Stimulated activated CD4-positive, alpha-beta T cell treated with anti-CD3 and anti-CD28 coated beads, Interleukin-2, amount 100 ng/mL, for 48 hours (primary cell): ENCODE results near the gene RBKS.
"Not testable (repeated sequence)": the region's sequence is repeated elsewhere in the genome, so short reads cannot be mapped to it uniquely, and the experiment has no call there.

Source experiments
- DNase-seq, 2 donors: peaks; one replicate each; pipeline ENCODE4 v3.0.0-alpha.2; 2020

Gene RBKS

DNA sequence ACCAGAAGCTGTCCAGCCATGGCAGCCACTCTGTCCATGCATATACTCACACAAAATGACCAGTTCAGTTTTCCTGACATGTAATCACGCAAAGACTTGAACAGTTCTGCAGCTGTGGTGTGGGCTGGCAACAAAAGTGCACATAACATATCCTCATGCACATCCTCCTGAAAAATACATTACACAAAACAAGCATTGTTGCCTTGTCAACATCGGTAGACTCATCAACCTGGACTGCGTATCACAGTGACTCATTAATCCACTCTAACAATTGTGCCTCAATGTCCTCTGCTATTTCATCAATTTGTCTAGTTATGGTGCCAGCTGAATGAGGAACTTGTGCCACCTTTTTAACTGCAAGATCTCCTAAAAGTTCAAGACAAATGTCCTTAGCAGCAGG, 19.5 kb downstream of the RBKS start:
- DNase-seq = no peak

- DNase-seq = no peak
These were observed 20.4 kb downstream of the RBKS start for GRCh38 chr2:27869763-27870162.

DNA sequence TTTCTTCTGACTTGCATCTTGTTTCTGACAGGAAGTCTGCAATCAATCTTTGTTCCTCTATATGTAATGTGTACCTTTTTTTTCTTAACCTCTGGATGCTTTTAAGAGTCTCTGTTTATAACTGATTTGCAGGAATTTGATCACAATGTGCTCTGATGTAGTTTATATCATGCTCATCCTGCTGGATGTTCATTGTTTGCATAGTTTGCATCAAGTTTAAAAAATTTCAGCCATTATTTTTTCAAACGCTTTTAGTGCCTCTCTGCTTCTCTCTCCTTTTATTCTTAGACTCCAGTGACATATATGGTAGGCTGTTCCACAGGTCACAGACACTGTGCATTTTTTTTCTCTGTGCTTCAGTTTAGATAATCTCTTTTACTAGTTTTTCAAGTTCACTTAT, 23.9 kb downstream of the RBKS start:
- DNase-seq = no peak

DNA sequence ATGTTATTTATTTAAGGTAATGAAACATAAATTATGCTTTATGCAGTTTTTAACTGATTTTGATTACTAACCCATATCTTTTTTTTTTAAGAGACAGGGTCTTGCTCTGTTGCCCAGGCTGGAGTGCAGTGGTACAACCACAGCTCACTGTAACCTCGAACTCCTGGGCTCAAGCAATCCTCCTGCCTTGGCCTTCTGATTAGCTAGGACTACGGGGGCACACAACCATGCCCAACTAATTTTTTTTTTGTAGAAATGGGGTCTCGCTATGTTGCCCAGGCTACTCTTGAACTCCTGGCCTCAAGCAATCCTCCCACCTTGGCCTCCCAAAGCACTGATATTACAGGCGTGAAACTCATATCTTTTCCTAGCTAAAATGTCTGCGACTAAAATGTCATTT, 26.2 kb downstream of the RBKS start:
- DNase-seq = not testable (repeated sequence)

GRCh38 chr2:27863146-27863545, 27.0 kb downstream of the RBKS start:
- no peak for DNase-seq

DNA sequence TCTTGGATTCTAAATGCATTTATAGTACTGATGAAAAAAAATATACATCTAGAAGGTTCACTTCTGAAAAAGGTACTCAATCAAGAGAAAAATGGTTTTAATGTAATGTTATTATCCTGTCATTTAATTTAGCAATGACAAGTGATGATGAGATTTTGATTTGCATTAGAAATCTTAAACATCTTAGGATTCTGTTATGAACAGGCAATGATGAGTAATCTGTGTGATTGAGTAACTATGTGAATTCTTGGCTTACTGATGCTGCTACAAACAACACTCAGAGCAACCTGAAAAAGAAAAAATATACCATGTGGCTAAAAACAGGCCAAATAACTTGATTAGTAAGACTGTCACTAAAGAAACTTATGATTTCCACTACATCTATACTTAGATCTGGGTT, 30.1 kb downstream of the RBKS start:
- no peak for DNase-seq

- no peak for DNase-seq
These were observed 32.6 kb downstream of the RBKS start for GRCh38 chr2:27857417-27858172.

DNA sequence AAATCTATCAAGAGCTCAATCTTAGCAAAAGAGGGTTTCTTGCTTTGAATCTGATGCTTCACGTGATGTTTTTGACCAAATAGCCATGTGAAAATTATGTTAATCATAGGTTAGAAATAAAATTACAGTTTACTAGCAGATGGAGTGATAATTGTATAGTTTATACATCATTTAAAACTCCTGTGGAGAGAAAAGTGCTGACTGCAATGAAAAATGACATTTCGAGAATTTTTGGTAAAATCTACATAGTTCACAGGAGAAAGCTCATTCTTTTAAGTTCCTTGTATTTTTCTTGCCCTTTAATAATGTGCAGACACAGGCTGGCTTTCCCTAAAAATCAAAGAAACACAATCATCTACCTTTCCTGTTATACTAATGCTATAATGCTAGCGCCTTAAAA, 33.2 kb downstream of the RBKS start:
- DNase-seq = no peak

GRCh38 chr2:27856386-27856785, 33.8 kb downstream of the RBKS start:
- no peak for DNase-seq

- DNase-seq = no peak
These were observed 34.7 kb downstream of the RBKS start for GRCh38 chr2:27855476-27855875.

- no peak for DNase-seq
These were observed 35.8 kb downstream of the RBKS start for GRCh38 chr2:27854229-27854862.

GRCh38 chr2:27852691-27853090, 37.5 kb downstream of the RBKS start:
- no peak for DNase-seq

GRCh38 chr2:27849558-27850205, 40.5 kb downstream of the RBKS start:
- no peak for DNase-seq

DNA sequence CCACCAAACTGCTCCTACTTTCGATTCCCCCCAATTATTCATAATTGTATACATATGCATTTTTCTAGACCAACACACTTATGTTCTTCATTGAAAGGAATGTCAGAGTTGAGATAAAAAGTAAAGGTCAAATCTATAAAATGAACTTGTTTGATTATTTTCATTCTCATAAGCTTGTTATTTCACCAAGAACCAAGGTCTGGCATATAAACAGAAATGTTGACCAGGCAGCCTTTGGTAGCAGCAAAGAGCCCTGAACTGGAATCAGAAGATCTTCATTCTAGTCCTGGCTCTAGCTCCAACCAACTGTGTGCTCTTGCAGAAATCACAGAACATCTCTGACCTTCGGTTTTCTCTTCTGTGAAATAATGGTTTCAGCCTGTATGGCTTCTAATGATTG, 42.9 kb downstream of the RBKS start:
- DNase-seq = no peak

DNA sequence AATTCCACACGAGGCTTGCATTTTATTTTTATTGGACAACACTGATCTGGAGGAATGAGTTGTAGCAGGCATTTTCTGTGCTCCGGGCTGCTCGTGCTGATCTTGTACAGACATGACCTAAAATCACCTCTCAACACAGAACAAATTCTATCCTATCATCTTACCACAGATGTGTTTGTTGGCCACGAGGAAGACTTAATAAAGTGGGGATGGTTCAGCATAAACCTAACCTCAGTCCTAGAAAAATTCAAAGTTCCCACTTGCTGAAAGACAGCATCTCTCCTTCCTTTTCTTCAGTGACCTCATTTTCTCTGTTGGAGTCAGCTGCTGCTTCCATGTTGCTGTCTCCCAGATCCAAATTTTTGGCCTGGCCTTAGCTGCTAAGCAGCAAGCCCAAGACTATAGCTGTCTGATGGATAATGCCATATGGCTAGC, 45.3 kb downstream of the RBKS start:
- DNase-seq = no peak

- no peak for DNase-seq
These were observed 46.2 kb downstream of the RBKS start for GRCh38 chr2:27843992-27844391.

DNA sequence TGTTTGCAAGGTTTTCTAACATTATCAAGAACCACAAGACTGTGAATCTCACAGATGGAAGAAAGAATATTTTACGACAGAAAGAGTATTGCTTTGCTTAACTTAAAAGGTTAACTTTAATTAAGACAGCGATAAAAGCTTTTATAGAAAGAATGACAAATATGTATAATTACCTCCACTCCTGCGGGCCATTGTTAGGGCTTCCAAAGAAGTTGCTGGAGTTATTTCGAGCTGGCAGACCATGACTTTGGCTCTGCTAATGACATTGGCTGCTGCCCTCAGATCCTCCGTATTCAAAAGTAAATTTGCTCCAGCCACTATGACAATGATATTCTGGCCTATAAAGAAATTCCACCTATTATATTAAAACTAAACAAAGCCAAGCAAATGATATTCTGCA, 47.3 kb downstream of the RBKS start:
- no peak for DNase-seq

DNA sequence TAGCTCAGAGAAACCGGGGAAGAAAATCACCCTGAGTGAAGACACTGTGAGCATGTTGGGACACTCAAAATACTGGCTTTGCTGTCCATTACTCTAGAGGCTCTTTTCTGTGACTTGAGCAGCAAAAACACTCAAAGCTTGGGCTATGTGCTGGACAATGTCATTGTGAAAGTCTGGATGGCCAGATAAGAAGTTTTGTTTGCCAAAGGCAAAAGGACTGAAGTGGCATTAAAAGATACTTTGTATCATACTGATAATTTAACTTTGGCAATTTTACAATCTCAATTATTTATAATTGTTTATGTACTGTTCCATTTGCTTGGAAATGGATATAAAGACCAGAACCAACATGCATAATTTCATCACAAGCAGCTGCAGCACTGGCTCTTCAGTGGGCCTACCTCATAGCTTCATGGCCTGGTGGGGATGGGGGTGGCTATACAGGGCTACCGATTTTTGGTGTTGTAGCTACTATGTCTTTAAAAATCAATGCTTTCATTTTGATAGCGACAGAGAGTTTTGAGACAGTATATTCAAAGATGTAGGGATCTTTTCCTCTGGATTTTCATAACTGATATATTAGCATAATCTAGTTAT, 51.1 kb downstream of the RBKS start:
- DNase-seq = no peak

DNA sequence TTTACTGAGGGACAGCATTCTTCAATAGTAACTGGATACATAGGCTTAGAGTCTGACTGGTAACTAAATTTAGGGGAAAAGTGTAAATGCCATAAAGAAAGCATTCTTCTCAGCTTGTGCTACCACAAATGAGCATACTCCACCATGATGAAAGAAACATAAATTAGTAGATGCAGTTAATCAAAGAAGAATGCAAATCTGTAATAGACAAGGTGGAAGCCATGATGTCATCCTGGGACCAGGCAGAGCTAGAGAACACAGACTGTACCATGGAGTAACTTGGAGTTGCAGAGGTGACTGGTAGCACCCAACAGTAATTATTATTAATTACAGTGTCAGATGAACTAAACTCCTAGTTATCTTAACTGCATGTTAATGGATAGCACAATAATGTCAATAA, 51.7 kb downstream of the RBKS start:
- DNase-seq = no peak

DNA sequence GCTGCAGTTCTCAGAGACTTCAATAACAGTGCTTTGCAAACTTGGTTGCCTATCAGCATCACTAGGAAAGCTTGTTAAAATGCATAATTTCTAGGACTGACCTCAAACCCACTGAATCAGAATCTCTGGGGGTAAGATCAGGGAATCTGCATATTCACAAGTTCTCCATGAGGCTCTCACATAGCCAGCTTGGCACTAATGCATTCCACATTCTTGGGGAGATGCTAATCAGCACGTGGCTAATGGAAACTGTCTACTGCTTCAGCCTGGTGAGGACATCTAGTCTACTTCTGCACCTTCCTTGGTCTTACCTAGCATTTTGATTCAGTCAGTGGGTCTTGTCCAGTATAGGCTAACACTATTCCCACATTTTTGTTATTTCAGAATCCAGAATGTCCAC, 56.3 kb downstream of the RBKS start:
- no peak for DNase-seq

- DNase-seq = no peak
These were observed 57.8 kb downstream of the RBKS start for GRCh38 chr2:27832396-27832795.

DNA sequence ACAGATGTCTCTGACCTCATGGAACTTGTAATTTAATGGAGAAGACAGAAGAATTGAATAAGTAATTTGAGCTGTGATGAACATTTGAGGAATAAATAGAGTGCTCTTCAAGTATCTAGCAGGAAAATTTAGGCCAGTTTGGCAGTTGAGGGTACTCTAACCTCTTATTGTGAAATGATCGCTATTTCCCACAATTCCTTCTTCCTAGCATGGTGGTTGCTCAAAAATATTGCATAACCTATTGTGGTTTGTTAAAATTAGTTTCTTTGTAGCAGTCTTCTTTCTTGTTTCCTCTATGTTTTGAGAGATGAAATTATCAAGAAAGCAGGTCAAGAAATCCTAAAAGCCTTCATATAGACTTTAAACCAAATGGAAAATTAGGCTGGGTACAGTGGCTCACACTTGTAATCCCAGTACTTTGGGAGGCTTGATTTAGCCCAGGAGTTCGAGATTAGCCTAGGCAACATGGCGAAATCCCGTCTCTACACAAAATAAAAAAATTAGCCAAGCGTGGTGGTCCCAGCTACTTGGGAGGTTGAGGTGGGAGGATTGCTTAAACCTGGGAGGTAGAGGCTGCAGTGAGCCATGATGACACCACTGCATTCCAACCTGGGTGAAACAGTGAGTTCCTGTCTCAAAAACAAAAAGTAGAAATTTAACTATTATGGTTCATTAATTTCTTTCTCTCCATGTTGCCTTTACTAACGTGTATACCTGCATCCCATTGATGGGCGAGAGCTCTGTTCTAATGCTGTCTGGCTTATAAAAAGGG, 58.7 kb downstream of the RBKS start:
- DNase-seq = no peak

- DNase-seq = no peak
These were observed 59.5 kb downstream of the RBKS start for GRCh38 chr2:27830656-27831055.
